GM21825 (cell line): ENCODE measurements around the gene UBE2M.

Experiments used
- ATAC-seq: cut with Tn5 transposase; IDR thresholded peaks from one replicate; pipeline ENCODE4 v1.9.1; 2021; ENCODE audit warnings: mild to moderate bottlenecking, moderate library complexity; ENCODE audit not compliant: unreplicated experiment

UBE2M gene

DNA sequence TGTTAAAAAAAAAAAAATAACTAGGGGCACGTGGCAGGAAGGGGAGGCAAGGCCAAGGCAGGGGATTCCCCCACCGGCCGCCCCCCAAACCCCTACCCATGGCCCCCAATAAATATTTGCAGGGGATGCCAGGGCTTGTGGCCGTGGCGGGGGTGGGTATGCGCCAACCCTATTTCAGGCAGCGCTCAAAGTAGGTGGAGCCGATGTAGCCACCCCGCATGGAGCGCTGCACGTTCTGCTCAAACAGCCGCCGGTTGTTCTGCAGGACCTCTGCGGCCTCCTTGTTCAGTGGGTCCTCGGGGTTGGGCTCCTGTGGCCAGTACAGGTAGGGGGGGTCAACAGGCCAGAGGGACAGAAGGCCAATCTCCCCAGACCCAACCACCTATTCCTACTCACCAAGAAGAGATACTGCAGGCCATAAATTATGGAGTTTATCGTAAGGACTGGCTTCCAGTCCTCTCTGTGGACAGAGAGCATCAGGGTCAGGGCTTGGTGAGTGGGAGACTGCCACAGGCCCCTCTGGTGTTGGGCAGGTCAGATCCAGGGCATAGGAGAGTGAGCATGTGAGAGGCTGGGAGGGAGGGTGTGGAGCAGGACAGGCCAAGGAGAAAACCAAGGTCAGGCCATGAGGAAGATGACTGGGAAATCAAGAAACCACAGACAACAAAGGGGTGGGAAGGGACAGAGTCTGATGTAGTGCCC lies 2.3 kb downstream of the UBE2M start:
- no peak for ATAC-seq

DNA sequence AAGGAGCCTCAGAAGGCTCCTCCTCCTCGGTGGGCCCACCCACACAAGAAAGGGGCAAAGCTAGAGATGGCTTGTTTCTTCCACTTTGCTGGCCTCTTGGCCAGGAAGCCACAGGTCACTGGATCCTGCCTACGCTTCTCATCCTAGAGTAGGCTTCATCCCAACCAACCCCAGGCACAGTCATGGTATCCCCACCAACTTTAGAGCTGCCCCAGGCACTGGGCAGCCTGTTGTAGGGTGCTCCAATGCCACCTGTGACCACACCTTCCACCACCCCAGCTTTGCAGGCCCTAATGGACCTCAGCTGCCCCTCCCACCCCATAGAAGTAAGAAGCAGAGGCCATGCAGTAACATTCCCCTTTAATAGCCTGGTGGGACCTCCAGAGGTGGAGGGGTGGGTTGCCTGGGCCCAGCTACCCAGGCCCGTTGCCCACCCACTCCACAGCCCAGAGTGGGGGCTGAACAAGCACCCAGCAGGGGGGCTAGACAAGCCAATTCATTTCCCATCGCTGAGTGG lies 3.0 kb downstream of the UBE2M start:
- no peak for ATAC-seq

DNA sequence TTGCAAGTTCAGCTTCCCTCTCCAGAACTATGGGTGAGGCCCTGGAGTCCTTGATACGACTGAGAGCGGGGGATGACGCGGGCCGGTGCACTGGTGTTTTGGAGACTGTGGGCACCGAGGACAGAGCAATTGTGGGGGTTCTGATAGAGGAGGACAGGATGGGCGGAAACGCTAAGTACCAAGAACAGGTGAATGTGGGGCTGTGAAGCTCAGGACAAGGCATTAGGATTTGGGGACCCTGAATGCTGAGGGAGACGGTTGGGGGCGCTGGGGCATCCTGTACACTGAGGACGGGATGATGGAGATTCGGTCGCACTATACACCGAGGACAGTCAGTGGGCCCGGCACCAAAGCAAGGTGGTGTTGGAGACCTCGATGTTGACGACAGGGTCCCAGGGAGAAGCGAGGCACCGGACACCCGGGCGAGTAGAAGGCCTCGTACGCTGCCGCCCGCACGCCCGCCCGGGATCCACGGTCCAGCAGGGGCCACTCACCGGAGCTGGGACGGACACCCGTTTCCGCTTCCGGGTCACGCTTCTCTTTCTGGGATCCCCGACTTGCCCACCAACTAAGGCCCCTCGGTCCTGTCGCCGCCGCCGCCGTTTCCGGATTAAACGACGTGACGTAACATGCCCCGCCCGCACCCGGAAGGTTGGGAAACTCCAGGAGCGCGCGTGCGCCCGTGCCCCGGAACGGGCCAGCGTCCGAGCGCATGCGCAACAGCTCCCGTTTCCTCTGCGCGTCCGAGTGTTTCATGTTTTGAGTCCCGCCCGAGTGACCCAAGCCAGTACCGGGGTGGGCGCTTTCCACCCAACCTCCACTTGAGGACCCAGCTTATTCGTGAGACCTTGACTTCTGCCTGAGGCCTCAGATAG lies 3.7 kb downstream of the UBE2M start, which contains the start of gene CHMP2A:
Gene CHMP2A, minus strand, starts transcription at position 612 of the 875 bp plus-strand sequence. CDS start 893 bp downstream, outside the sequence.
- peak; percentile 39 for ATAC-seq

DNA sequence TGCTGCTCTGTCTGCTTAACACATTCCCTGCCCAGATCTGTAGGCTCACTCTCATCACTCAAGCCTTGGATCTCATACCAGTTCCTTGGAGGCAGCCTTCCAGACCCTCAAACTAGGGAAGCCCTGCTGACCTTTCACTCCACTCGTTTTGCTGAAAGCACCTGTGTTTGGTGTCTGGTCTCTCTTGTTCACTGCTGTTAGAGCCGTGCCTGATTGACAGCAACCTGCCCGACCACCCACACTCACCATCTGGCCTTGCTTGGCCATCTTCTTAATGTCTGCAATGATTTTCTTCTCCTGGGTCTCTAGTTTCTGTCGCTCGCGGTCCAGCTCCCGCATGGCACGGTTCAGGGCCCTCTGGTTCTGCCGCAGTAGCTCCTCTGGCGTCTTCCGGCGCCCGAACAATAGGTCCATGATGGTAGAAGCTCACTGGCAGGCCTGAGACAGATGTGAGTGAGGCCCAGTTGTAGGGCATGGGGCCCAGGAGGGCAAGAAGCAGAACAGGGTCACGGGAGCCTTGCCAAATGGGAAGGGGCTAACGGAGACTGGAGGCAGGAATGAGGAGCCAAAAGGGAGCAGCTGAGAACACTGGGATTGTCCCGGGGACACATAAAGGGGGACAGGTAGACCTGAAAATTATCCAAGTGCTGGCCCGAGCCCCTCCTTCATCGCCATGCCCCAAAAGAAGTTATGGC lies 4.5 kb downstream of the UBE2M start:
- ATAC-seq, result no peak

DNA sequence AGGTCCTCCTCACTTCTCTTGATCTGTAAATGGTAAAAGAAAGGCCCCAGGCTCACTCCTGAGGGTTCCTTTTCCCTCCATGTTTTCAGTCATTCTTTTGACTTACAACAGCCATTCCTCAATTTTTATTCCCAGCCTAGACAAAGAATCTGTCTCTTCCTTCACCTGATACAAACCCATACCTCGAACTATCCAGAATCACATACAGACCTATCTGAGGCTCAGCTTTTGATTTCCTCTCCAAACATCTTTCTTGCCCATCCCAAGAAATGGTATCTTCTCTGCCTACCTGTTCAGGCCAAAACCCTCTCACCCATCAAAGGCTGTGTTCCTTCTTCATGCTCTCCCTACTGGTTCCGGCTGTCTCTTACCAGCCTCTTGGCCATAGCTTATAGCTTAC lies 5.8 kb downstream of the UBE2M start:
- ATAC-seq, result no peak

DNA sequence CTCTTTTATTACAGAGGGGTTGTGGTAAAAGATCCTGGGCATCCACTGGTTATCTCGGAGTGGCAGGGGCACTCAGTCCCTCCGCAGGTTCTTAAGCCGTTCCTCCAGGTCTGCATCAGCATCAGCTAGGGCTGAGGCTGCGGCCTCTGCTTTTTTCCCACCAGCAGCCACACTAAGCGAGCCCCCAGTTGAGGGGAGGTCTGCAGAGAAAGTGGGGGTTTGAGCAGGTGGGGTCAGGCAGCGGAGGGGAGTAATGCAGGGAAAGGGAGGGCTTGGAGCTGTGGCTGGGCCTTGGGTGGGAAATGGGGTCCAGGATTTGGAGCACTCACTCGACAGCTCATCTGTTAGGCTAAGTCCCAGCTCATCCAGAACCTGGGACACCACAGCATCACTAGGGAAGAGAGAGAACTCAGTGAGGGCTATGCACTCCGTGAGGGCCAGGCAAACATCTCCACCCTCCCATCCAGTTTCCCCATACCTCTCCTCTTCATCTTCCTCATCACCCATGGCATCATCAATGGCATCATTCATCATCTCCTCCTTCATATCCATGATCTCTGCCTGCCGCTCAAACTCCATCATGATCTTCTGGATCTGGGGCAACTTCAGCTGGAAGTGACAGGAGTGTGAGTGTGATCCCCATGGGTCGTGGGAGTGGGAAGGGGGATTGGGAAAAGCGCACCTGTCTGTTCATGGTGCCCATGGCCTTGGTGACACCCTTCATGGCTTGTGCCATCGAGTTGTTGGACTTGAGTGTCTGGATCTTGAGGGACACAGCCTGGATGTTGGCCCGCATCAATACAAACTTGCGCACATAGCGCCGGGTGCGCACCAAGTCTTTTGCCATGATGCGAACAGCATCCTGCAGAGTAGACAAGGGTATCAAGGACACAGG lies 6.6 kb downstream of the UBE2M start:
- ATAC-seq, result no peak

DNA sequence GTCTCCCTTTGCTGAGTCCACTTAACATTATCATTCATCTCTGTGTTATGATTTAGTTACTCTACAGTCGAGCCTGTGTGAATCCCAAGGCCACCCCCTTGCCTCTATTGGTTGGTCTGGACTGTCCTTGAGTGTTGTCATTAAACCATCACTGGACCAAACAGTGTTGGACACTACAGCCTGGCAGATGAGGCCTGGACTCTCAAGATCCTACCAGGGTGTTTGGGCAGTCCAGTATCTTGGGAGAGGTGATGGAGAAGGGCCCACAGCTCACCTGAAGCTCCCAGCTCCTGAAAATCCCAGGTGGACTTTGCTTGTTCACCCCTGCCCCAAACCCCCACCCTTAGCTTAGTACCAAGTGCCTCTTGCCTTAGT lies 7.3 kb downstream of the UBE2M start:
- ATAC-seq, result no peak

DNA sequence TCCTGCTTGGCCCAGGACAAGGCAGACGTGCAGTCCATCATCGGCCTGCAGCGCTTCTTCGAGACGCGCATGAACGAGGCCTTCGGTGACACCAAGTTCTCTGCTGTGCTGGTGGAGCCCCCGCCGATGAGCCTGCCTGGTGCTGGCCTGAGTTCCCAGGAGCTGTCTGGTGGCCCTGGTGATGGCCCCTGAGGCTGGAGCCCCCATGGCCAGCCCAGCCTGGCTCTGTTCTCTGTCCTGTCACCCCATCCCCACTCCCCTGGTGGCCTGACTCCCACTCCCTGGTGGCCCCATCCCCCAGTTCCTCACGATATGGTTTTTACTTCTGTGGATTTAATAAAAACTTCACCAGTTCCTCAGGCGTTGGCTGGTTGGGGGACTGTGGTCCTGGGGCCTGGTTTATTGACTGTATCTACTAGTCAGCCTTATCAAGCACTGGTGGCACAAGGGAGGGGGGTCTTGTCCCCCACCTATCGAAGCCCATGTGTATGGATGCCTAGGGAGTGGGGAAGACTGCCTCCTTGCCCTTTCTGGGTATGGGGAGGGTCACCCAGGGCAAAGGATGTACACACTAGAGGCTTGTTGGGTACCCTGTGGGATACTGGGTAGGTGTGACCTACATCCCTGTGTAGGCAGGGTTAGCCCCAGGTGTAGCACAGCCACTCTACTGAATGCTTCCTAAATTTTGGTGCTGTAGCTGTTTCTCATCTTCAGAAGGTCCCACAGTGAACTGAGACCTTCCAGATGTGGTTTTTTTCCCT lies 7.9 kb downstream of the UBE2M start:
- ATAC-seq, result no peak

DNA sequence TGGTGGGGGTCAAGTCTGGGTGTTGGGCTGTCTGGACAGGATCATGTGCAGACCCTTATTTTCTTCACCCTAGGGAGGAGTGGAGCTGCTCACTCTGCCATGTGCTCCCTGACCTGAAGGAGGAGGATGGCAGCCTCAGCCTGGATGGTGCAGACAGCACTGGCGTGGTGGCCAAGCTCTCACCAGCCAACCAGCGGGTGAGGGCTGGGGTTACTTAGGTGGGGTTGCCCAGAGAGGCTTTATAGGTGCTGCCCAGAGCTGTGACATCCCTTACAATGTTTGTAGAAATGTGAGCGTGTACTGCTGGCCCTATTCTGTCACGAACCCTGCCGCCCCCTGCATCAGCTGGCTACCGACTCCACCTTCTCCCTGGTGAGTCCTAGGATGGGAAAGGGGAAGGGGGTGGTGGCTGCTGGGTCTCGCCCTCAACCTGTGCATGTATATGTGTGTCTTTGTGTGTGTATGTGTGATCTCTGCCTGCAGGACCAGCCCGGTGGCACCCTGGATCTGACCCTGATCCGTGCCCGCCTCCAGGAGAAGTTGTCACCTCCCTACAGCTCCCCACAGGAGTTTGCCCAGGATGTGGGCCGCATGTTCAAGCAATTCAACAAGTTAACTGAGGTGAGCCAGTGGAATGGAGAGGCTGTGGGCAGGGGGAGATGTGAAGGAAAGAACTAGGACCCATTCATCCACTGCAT lies 8.6 kb downstream of the UBE2M start:
- no peak for ATAC-seq

DNA sequence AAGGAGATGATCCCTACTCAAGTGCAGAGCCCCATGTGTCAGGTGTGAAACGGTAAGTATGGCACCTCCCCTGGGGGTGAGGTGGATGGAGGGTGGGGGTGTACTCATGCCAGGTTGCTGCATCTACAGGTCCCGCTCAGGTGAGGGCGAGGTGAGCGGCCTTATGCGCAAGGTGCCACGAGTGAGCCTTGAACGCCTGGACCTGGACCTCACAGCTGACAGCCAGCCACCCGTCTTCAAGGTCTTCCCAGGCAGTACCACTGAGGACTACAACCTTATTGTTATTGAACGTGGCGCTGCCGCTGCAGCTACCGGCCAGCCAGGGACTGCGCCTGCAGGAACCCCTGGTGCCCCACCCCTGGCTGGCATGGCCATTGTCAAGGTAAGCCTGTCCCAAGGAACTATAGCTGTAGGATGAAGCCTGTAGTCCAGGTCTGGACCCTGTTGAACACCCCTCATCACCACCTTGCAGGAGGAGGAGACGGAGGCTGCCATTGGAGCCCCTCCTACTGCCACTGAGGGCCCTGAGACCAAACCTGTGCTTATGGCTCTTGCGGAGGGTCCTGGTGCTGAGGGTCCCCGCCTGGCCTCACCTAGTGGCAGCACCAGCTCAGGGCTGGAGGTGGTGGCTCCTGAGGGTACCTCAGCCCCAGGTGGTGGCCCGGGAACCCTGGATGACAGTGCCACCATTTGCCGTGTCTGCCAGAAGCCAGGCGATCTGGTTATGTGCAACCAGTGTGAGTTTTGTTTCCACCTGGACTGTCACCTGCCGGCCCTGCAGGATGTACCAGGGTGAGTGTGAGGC lies 9.3 kb downstream of the UBE2M start:
- ATAC-seq, result no peak

DNA sequence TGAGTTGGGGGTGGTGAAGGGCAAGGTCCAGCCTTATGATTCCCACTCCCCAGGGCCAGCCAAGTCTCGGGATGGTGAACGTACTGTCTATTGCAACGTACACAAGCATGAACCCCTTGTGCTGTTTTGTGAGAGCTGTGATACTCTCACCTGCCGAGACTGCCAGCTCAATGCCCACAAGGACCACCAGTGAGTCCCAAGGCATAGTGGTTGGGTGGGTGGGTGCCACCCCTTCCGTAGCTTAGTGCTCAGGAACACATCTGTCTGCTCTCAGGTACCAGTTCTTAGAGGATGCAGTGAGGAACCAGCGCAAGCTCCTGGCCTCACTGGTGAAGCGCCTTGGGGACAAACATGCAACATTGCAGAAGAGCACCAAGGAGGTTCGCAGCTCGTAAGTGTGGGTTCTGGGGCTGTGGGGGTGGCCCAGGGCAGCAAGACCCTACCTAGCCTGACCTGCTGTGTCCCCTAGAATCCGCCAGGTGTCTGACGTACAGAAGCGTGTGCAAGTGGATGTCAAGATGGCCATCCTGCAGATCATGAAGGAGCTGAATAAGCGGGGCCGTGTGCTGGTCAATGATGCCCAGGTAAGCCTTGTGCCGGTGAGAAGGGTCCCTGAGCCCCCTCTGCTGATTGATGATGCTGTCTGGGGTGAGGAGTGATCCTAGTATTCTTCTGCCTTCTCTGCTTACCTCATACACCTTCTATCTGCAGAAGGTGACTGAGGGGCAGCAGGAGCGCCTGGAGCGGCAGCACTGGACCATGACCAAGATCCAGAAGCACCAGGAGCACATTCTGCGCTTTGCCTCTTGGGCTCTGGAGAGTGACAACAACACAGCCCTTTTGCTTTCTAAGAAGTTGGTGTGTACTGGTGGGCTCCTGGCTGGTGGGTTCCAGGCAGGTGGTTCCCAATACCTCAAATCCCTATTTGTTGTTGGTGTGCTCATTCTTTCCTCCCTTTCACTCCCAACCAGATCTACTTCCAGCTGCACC lies 10.8 kb downstream of the UBE2M start:
- ATAC-seq, result no peak

DNA sequence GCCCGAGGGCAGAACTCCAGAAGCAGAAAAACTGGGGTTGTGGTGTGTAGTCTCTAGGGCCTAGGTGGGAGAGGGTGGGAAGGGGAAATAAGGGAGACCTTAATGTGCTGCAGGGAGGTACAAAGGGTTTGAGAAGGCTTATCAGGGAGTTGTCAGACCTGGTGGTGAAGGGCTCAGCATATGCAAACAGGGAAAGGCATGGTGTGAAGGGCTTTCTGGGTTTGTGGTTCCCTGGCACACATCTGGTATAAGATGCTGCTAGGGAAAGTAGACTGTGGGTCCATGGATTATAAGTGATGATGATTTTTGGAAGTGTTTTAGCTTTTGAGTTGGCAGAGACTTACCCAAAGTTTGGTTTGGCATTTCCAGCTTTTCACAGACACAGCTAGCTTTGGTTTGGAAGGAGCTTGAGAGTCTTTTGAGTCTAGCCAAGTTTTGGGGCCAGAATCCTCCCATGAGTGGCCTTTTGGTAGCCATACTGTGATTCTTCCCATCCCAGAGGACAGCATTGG lies 12.3 kb downstream of the UBE2M start:
- no peak for ATAC-seq

DNA sequence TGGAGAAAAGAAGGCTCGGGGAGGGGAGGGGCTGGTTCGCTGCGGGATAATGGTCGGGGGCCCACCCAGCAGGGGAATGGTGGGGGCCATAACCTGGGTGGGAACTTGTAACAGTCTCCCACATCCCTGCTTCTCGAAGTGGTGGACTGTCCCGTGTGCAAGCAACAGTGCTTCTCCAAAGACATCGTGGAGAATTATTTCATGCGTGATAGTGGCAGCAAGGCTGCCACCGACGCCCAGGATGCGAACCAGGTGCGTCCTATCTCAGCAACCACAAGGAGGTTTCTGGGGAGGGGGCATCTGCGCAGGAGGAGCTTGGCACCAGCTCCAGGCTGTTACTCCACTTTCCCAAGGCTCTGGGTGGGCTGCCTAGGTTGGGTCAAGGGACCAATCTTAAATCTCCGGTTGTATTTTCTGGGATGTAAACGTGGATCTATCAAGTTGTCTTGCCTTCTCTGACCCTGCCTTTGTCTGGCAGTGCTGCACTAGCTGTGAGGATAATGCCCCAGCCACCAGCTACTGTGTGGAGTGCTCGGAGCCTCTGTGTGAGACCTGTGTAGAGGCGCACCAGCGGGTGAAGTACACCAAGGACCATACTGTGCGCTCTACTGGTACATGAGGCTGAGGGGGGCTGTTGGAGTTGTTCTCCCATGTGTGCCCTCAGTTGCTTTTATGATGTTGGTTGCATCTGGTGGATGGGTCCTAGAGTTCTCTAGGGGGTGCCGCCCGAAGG lies 13.0 kb downstream of the UBE2M start:
- ATAC-seq, result no peak

DNA sequence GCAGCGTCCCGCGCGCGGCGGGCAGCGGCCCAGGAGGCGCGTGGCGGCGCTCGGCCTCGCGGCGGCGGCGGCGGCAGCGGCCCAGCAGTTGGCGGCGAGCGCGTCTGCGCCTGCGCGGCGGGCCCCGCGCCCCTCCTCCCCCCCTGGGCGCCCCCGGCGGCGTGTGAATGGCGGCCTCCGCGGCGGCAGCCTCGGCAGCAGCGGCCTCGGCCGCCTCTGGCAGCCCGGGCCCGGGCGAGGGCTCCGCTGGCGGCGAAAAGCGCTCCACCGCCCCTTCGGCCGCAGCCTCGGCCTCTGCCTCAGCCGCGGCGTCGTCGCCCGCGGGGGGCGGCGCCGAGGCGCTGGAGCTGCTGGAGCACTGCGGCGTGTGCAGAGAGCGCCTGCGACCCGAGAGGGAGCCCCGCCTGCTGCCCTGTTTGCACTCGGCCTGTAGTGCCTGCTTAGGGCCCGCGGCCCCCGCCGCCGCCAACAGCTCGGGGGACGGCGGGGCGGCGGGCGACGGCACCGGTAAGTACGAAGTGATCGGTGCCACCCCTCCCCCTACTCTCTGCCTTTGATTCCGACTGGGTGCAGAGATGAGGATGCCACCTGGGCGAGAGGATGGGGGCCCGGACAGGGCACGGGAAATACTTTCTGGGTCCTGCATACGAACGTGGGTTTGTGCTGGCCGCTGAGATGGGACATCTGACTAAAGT lies 13.7 kb downstream of the UBE2M start:
- peak; percentile 35 for ATAC-seq

DNA sequence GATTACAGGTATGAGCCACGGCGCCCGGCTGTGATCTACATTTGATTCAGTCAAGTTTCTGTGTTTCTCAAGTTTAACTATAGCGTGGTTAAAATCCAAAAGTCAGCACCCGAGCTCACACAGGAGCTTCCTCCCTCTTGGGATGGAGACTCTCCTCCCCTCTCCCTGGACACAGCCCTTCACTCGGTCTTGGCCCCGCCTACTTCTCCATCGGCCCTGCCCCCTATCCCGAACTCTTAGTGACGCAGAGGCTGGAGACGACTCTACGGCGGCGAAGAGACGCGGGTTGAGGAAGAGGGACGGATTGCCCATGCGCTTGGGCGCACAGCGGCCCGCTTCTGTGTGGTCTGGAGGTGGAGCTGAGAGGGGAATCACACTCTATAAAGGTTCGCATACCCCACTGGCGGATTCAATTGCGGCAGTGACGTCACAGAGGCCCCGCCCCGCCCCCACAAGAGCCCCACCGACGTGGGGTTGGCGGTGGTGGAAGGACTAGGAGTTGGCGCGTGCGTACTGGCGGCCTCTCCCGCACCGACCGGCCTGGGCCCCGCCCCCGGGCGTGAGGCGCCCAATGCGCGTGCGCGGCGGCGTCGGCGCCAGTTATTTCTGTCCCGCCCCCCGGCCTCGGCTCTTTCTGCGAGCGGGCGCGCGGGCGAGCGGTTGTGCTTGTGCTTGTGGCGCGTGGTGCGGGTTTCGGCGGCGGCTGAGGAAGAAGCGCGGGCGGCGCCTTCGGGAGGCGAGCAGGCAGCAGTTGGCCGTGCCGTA lies 14.4 kb downstream of the UBE2M start, which contains the start of gene TRIM28:
Gene TRIM28, plus strand, starts transcription at position 239 of the 765 bp plus-strand sequence. CDS start 694 bp downstream, outside the sequence.
- ATAC-seq, result peak; percentile 81
